Measurements from ENCODE around the gene PNLIP.

The PNLIP gene

DNA sequence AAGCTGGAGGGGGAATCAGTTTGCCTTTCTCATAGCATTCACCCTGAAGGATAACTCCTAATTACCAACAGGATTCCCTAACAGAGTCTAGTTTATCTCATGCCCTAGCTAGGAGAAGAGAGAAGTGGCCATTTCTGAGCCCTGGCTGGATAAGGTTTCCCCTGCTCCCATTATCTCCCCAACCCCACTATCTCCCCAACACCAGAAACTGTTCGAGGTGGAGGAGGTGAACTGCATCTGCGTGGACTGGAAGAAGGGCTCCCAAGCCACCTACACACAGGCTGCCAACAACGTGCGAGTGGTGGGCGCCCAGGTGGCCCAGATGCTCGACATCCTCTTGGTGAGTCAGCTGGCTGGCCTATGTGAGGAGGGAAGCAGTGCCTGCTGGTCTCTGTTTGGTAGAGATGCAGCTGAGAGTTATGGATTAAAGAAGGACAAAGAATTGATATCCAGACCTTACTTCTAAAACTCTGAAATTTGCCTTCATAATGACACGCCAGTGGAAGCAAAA is 48.8 kb downstream of the PNLIP start:
- no peaks in the 10 kb centered on the region for H3K36me3 Mint-ChIP-seq (ENCODE audit: low read depth)
- H3K4me3 Mint-ChIP-seq, result no peak overlapping the region
- H3K27me3 Mint-ChIP-seq (ENCODE audit: low read depth), result peaks cover 13% of the 10 kb centered on the region
- no peaks in the 10 kb centered on the region for H3K9me3 Mint-ChIP-seq
- TF ChIP-seq, protein P1, sequence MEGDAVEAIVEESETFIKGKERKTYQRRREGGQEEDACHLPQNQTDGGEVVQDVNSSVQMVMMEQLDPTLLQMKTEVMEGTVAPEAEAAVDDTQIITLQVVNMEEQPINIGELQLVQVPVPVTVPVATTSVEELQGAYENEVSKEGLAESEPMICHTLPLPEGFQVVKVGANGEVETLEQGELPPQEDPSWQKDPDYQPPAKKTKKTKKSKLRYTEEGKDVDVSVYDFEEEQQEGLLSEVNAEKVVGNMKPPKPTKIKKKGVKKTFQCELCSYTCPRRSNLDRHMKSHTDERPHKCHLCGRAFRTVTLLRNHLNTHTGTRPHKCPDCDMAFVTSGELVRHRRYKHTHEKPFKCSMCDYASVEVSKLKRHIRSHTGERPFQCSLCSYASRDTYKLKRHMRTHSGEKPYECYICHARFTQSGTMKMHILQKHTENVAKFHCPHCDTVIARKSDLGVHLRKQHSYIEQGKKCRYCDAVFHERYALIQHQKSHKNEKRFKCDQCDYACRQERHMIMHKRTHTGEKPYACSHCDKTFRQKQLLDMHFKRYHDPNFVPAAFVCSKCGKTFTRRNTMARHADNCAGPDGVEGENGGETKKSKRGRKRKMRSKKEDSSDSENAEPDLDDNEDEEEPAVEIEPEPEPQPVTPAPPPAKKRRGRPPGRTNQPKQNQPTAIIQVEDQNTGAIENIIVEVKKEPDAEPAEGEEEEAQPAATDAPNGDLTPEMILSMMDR (IDR thresholded peaks at IDR 0.05; ENCODE audit: unreplicated experiment in 3 of 3), result no peak
- H3K4me1 Mint-ChIP-seq, result peaks cover 10% of the 10 kb centered on the region
- H3K27ac Mint-ChIP-seq, result no peak overlapping the region

DNA sequence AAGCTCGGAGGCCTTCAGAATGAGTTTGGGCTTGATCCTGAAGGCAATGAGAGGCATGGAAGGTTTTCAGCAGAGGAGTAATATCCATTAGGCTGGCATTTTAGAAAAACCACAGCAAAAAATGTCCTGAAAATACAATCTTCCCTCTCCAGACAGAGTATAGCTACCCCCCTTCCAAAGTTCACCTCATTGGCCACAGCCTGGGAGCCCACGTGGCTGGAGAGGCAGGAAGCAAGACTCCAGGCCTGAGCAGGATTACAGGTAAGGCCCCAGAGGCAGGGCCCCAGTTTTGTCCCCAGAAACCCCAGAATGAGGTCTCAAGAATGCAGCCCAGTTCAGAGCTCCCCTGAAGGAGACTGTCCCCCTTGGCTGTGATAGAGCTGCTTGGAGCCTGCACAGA is 50.3 kb downstream of the PNLIP start:
- Mint-ChIP-seq H3K4me3 (no peak overlapping the region), H3K27me3 (ENCODE audit: low read depth) (peaks cover 9% of the 10 kb centered on the region), H3K4me1 (peaks cover 4% of the 10 kb centered on the region), H3K9me3 (no peaks in the 10 kb centered on the region), H3K36me3 (ENCODE audit: low read depth) (no peaks in the 10 kb centered on the region), H3K27ac (no peak overlapping the region)
- TF ChIP-seq, protein P1 (IDR thresholded peaks at IDR 0.05; ENCODE audit: unreplicated experiment in 3 of 3), result no peak

DNA sequence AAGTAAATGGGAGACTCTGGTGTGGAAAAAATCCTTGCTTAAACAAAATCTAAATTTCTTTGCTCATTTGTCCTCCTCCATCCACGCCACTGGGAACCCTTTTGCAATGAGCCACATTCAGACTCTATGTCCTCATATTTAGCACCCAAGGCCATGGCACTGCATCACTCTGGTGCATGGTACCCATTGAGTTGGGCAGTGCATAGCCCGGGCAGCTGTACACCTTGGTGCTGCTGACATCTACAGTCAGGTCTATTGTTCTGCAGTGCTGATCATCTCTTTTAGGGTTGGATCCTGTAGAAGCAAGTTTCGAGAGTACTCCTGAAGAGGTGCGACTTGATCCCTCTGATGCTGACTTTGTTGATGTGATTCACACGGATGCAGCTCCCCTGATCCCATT is 51.8 kb downstream of the PNLIP start:
- Mint-ChIP-seq H3K9me3 (no peaks in the 10 kb centered on the region), H3K36me3 (ENCODE audit: low read depth) (no peaks in the 10 kb centered on the region), H3K27me3 (ENCODE audit: low read depth) (peaks cover 15% of the 10 kb centered on the region), H3K4me3 (no peak overlapping the region), H3K27ac (no peak overlapping the region), H3K4me1 (peaks cover 4% of the 10 kb centered on the region)
- TF ChIP-seq, protein P1 (IDR thresholded peaks at IDR 0.05; ENCODE audit: unreplicated experiment in 3 of 3), result no peak

DNA sequence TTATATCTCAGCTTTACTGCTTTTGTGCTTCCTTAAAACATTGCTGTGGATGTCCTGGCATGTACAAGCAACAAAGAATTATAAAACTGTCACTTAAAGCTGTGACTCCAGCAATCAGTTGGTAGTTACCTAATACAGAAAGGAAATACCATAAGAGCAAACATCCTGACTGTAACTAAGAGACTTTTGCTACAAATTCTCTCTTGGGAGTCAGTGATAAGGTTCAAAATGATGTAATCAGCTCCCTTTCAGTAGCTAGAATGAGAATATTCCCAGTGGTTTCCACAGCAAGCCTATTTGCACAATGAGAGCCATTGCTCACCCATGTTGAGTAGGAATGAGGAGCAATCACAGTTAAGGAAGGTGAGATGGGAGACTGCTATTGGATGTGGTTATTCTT is 52.6 kb downstream of the PNLIP start:
- Mint-ChIP-seq H3K4me3 (no peak overlapping the region), H3K27me3 (ENCODE audit: low read depth) (peaks cover 15% of the 10 kb centered on the region), H3K4me1 (peaks cover 4% of the 10 kb centered on the region), H3K9me3 (no peaks in the 10 kb centered on the region), H3K27ac (no peak overlapping the region), H3K36me3 (ENCODE audit: low read depth) (no peaks in the 10 kb centered on the region)
- TF ChIP-seq, protein P1 (IDR thresholded peaks at IDR 0.05; ENCODE audit: unreplicated experiment in 3 of 3), result no peak

DNA sequence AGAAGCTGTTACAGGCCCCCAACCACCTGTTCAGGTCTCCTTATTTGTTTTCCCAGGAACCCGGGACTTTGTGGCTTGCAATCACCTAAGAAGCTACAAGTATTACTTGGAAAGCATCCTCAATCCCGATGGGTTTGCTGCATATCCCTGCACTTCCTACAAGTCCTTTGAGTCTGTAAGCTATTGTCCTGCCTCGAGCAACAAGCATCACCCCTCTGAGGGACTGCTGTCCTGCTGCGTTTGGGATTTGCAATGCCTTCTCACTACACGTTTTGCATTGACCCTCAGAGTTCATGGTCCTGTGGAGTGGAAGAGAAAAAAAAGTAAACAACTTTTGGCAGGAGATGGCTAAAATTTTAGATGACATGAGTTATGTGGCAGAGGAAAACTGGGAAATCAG is 54.3 kb downstream of the PNLIP start:
- Mint-ChIP-seq H3K27me3 (ENCODE audit: low read depth) (peaks cover 15% of the 10 kb centered on the region), H3K9me3 (no peaks in the 10 kb centered on the region), H3K27ac (no peak overlapping the region), H3K36me3 (ENCODE audit: low read depth) (no peaks in the 10 kb centered on the region), H3K4me1 (no peaks in the 10 kb centered on the region), H3K4me3 (no peak overlapping the region)
- TF ChIP-seq, protein P1 (IDR thresholded peaks at IDR 0.05; ENCODE audit: unreplicated experiment in 3 of 3), result no peak

DNA sequence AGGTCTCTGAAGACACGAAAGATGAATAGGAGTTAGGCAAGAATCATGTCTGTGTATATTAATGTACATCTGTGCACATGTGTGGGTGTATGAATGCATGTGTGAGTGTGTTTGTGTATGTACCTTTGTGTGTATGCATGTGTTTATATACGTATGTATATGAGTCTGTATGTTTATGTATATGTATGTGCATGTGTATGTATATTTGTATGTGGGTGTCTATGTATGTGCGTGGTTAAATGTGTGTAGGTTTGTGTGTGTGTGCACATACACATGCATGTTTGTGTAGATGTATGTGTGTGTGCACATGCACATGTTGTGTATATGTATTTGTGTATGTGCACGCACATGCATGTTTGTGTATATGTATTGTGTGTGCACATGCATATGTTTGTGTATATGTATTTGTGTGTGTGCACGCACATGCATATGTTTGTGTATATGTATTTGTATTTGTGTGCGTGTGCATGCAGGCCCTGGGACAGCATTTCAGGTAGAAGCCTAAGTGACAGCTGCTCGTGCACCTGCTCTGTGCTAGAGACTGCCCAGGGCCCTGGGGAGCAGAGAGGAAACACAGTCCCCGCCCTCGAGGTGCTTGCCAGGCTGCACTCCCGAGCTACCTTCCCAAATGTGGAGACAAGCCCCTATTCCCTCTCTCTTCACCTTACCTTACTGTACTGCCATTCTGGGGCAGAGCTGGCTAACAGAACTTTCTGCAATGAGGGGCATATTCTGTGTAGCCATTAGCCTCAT is 57.1 kb downstream of the PNLIP start:
- H3K4me1 Mint-ChIP-seq, result no peaks in the 10 kb centered on the region
- TF ChIP-seq, protein P1 (IDR thresholded peaks at IDR 0.05; ENCODE audit: unreplicated experiment in 3 of 3), result no peak
- H3K36me3 Mint-ChIP-seq (ENCODE audit: low read depth), result no peaks in the 10 kb centered on the region
- peaks cover 10% of the 10 kb centered on the region for H3K27me3 Mint-ChIP-seq (ENCODE audit: low read depth)
- no peak overlapping the region for H3K27ac Mint-ChIP-seq
- no peaks in the 10 kb centered on the region for H3K9me3 Mint-ChIP-seq
- no peak overlapping the region for H3K4me3 Mint-ChIP-seq
